ENCODE results near the gene ARHGAP22. TPM values are rescaled to one million over a fixed set of nuclear protein-coding genes. Genes with fewer than 3 reads are reported as not detected.

The ARHGAP22 gene
- total and polyA plus RNA-seq, 2 experiments from 2014 or later: 41.9 to 44.4 TPM

DNA sequence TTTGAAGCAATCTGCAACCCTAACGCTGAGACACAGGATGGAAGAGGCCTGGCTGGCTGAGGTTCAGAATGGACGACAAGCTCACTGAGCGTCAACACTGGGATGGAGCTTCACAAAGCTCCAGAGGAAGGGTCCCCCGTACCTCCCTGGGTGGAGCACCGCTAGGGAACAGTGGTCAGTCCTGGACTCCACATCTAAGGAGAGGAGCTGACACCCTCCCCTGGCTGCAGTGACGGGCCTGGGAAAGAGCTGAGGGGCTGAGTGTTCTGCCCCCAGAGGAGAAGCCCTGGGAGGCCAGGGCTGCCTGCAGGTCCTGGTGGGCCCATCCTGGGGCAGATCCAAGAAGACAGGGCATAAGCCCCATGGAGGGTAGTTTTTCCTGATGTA lies 146.2 kb downstream of the ARHGAP22 start:
- no peak for TF ChIP-seq EZH2 (IDR thresholded peaks at IDR 0.05; ENCODE audit: insufficient read depth, poor library complexity, severe bottlenecking)
- no peak for TF ChIP-seq EZH2phosphoT487 (IDR thresholded peaks at IDR 0.05; ENCODE audit: insufficient read depth, low read depth)
- no peaks in the 10 kb centered on the region for H3K27me3 ChIP-seq (replicated peaks; ENCODE audit: insufficient read depth)
- no peaks in the 10 kb centered on the region for H3K4me1 ChIP-seq (ENCODE audit: insufficient read depth)
- no peaks in the 10 kb centered on the region for H3K36me3 ChIP-seq (ENCODE audit: low read depth)
- H4K20me1 ChIP-seq (ENCODE audit: insufficient read depth): no peaks in the 10 kb centered on the region
- DNase-seq: no peak
- H3K4me3 ChIP-seq: no peak overlapping the region
- no peak overlapping the region for H2AFZ ChIP-seq
- no peak overlapping the region for H3K27ac ChIP-seq
- H3K79me2 ChIP-seq (ENCODE audit: insufficient read depth): peaks cover 5% of the 10 kb centered on the region; the same call in 1 of the 2 replicates
- in situ Hi-C loops (cut with MboI): no loop called here
- no peak overlapping the region for H3K9ac ChIP-seq
- no peaks in the 10 kb centered on the region for H3K9me3 ChIP-seq (ENCODE audit: low read depth)
- no peaks in the 10 kb centered on the region for H3K9me2 ChIP-seq (ENCODE audit: insufficient read depth)
- no peak overlapping the region for H3K4me2 ChIP-seq (ENCODE audit: unreplicated experiment)
- 75 to 80% methylated on average over 6 of the region's 6 CpGs for WGBS, 2 experiments (ENCODE audit: low coverage in 1 of 2, low lambda C conversion rate in 2 of 2, missing lambda C conversion rate in 2 of 2)
- no peaks in the 10 kb centered on the region for H3F3A ChIP-seq (ENCODE audit: insufficient read depth)

DNA sequence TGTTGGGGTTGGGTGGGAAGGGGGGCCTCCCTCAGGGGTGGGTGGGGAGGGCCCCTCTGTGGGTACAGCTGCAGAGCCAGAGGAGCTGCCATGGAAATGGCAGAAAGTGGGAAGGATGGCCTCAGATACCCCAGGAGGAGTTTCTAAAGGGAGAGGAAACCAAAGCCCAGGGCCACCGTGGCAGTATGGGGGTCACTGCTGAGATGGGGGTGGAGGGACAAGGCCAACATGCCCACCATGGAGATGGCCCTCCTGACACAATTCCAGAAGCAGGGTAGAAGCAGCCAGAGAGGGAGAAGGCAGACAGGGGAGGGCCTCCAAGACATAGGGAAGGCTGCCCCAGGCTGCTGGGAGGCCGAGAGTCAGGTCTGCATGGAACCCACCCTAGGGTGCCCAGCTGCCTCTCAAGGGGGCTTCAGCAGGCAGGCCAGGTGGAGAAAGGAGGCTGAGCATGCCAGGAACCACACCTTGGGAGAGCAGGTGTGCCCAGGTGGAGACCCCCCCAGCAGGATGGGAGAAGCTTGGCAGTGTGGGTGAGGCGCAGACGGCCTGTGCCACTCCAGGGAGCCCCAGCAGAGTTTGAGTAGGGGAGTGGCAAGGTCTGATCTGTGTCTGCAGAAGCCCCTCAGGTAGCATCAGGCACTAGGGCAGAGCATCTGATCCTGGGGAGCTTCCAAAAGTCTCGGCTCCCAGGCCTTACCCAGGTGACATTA lies 146.8 kb downstream of the ARHGAP22 start:
- Histone ChIP-seq H3K4me1 (ENCODE audit: insufficient read depth) (no peaks in the 10 kb centered on the region), H3F3A (ENCODE audit: insufficient read depth) (no peaks in the 10 kb centered on the region), H3K9me3 (ENCODE audit: low read depth) (no peaks in the 10 kb centered on the region), H3K9ac (no peak overlapping the region), H2AFZ (no peak overlapping the region), H3K4me3 (no peak overlapping the region), H3K27me3 (replicated peaks; ENCODE audit: insufficient read depth) (no peaks in the 10 kb centered on the region), H3K4me2 (ENCODE audit: unreplicated experiment) (no peak overlapping the region), H3K79me2 (ENCODE audit: insufficient read depth) (peaks cover 5% of the 10 kb centered on the region; the same call in 1 of the 2 replicates), H3K9me2 (ENCODE audit: insufficient read depth) (no peaks in the 10 kb centered on the region), H3K27ac (no peak overlapping the region), H4K20me1 (ENCODE audit: insufficient read depth) (no peaks in the 10 kb centered on the region), H3K36me3 (ENCODE audit: low read depth) (no peaks in the 10 kb centered on the region)
- DNase-seq: no peak
- WGBS, 2 experiments (ENCODE audit: low coverage in 1 of 2, low lambda C conversion rate in 2 of 2, missing lambda C conversion rate in 2 of 2): 77 to 81% methylated on average over 5 of the region's 5 CpGs
- in situ Hi-C loops (cut with MboI): no loop called here
- no peak for TF ChIP-seq EZH2 (IDR thresholded peaks at IDR 0.05; ENCODE audit: insufficient read depth, poor library complexity, severe bottlenecking)
- TF ChIP-seq EZH2phosphoT487 (IDR thresholded peaks at IDR 0.05; ENCODE audit: insufficient read depth, low read depth): no peak

DNA sequence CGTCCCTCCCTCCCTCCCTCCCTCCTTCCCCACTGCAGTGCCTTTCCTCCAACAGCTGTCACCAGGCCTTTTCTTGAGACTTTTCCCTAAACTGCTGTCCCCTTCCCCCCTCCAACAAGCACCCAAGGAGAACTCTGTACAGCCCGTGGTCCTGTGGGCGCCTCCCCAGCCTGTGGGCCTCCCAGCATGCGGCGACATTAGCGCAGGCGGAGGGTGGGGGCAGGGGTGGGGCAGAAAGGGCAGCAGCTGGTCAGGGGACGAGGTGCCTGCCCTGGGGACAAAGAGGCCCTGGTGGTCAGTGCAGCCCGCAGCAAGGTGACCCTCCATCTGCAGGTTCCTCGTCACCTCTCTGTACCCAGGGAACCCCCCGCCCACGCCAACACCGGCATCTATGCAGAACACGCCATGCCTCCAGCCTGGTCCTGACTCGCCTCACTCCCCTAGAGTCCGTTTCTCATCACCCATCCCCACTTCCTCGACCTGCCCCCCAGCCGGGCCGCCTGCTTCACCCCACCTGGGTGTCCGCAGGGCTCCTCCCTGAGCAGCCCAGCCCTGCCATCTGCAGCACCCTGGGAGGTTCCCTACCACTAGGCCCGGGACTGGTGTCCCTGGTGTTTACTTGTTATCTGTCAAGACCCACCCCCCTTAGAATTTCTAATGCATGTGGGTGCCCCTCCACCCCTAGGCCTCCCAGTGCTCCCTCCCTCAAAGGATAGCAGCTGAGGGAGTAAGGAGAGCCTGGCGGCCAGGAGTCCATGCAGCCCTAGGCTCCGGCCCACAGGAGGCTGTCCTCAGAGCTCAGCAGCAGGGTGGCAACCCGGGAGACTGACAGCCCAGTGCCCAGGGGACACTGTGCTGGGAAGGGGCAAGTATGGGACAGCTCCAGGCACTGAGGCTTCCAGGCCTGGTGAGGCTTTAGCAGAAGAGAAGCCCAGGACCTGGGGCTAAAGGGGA lies 147.8 kb downstream of the ARHGAP22 start:
- Histone ChIP-seq H2AFZ (no peak overlapping the region), H3F3A (ENCODE audit: insufficient read depth) (no peaks in the 10 kb centered on the region), H3K9me2 (ENCODE audit: insufficient read depth) (no peaks in the 10 kb centered on the region), H3K79me2 (ENCODE audit: insufficient read depth) (peaks cover 5% of the 10 kb centered on the region; the same call in 1 of the 2 replicates), H3K36me3 (ENCODE audit: low read depth) (peaks cover 6% of the 10 kb centered on the region; the same call in 1 of the 2 replicates), H3K9me3 (ENCODE audit: low read depth) (no peaks in the 10 kb centered on the region), H3K27me3 (replicated peaks; ENCODE audit: insufficient read depth) (no peaks in the 10 kb centered on the region), H4K20me1 (ENCODE audit: insufficient read depth) (no peaks in the 10 kb centered on the region), H3K4me2 (ENCODE audit: unreplicated experiment) (no peak overlapping the region), H3K4me3 (no peak overlapping the region), H3K27ac (no peak overlapping the region), H3K4me1 (ENCODE audit: insufficient read depth) (no peaks in the 10 kb centered on the region), H3K9ac (no peak overlapping the region)
- no peak for TF ChIP-seq EZH2phosphoT487 (IDR thresholded peaks at IDR 0.05; ENCODE audit: insufficient read depth, low read depth)
- no peak for TF ChIP-seq EZH2 (IDR thresholded peaks at IDR 0.05; ENCODE audit: insufficient read depth, poor library complexity, severe bottlenecking)
- DNase-seq: no peak
- in situ Hi-C loops (cut with MboI): no loop called here
- WGBS, 2 experiments (ENCODE audit: low coverage in 1 of 2, low lambda C conversion rate in 2 of 2, missing lambda C conversion rate in 2 of 2): 80 to 88% methylated on average over 19 to 24 of the region's 24 CpGs

DNA sequence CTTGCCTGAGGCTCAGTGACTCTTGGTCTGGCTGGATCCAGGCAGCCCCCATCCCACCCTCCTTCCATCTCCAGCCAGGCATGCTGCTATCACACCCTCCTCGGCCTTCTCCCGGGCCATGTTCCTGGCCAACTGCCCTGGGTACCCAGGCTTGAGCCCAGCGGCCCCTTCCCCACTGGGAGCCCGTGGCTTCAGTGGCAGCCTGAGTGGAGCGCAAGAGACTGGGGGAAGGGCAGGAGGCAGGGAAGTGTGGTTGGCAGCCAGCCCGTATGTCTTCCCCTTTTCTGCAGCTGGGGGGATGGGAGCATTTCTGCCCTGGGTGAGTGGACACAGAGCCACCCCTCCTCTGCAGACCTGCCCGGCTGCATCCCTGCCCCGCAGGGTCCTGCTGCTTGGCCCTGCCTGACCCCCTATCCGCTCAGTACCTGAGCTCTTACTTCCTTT lies 148.5 kb downstream of the ARHGAP22 start:
- H3K9me3 ChIP-seq (ENCODE audit: low read depth): no peaks in the 10 kb centered on the region
- H3K9me2 ChIP-seq (ENCODE audit: insufficient read depth): no peaks in the 10 kb centered on the region
- no peaks in the 10 kb centered on the region for H3K27me3 ChIP-seq (replicated peaks; ENCODE audit: insufficient read depth)
- H3K4me3 ChIP-seq: no peak overlapping the region
- H3K4me1 ChIP-seq (ENCODE audit: insufficient read depth): no peaks in the 10 kb centered on the region
- H3K27ac ChIP-seq: no peak overlapping the region
- H3F3A ChIP-seq (ENCODE audit: insufficient read depth): no peaks in the 10 kb centered on the region
- in situ Hi-C loops (cut with MboI): no loop called here
- no peak overlapping the region for H3K9ac ChIP-seq
- no peak overlapping the region for H2AFZ ChIP-seq
- H3K4me2 ChIP-seq (ENCODE audit: unreplicated experiment): no peak overlapping the region
- H3K36me3 ChIP-seq (ENCODE audit: low read depth): peaks cover 7% of the 10 kb centered on the region; the same call in 1 of the 2 replicates
- TF ChIP-seq EZH2phosphoT487 (IDR thresholded peaks at IDR 0.05; ENCODE audit: insufficient read depth, low read depth) (no peak), EZH2 (IDR thresholded peaks at IDR 0.05; ENCODE audit: insufficient read depth, poor library complexity, severe bottlenecking) (no peak)
- no peak for DNase-seq
- H4K20me1 ChIP-seq (ENCODE audit: insufficient read depth): no peaks in the 10 kb centered on the region
- peaks cover 5% of the 10 kb centered on the region; the same call in 1 of the 2 replicates for H3K79me2 ChIP-seq (ENCODE audit: insufficient read depth)
- WGBS, 2 experiments (ENCODE audit: low coverage in 1 of 2, low lambda C conversion rate in 2 of 2, missing lambda C conversion rate in 2 of 2): 89 to 90% methylated on average over 9 of the region's 9 CpGs
